IgD-negative memory B cell (primary cell): ENCODE data around the gene ASCL2. TPM values are rescaled to one million over a fixed set of nuclear protein-coding genes. Genes with fewer than 3 reads are reported as not detected.

Source experiments
- H3K27ac Mint-ChIP-seq, 3 donors: one replicate each; pipeline ENCODE4 v1.8.0; 2020 to 2022; ENCODE audit warnings: mild to moderate bottlenecking in 3 of 3, mixed read lengths in 3 of 3, moderate library complexity in 1 of 3
- H3K27me3 Mint-ChIP-seq: one replicate; pipeline ENCODE4 v1.8.0; 2021; ENCODE audit warnings: mixed read lengths
- H3K36me3 Mint-ChIP-seq: one replicate; pipeline ENCODE4 v1.8.0; 2020; ENCODE audit warnings: mild to moderate bottlenecking, mixed read lengths
- H3K4me1 Mint-ChIP-seq, 3 donors: one replicate each; pipeline ENCODE4 v1.8.0; 2020 to 2022; ENCODE audit warnings: mixed read lengths in 3 of 3, mild to moderate bottlenecking in 1 of 3
- H3K4me3 Mint-ChIP-seq, 4 donors: one replicate each; pipeline ENCODE4 v1.8.0; 2020 to 2022; ENCODE audit warnings: mild to moderate bottlenecking in 4 of 4, mixed read lengths in 4 of 4, moderate library complexity in 3 of 4
- H3K9me3 Mint-ChIP-seq, 3 donors: one replicate each; pipeline ENCODE4 v1.8.0; 2020 to 2021; ENCODE audit warnings: mixed read lengths in 3 of 3, mild to moderate bottlenecking in 1 of 3
- polyA plus RNA-seq: library from polyadenylated mRNA; unstranded; fragments of 300-500 nt; fragmentation: Illumina TruSeq; gene quantifications from one replicate; pipeline ENCODE4 v1.2.3, GENCODE V29; 2021

ASCL2 gene
- polyA plus RNA-seq, 1 donor from 2014 or later: 5.0 TPM

GRCh38 chr11:2302896-2303626 lies 32.7 kb upstream of the ASCL2 start:
- H3K4me1 Mint-ChIP-seq: peaks cover 0 to 25% (median 24%) of the 10 kb centered on the region in 3 donors
- H3K27ac Mint-ChIP-seq: peak overlapping the region in 2 of 3 donors; percentile 57 to 88
- peak overlapping the region; percentile 79 to 90 (median 86) for H3K4me3 Mint-ChIP-seq
- no peaks in the 10 kb centered on the region for H3K36me3 Mint-ChIP-seq
- H3K27me3 Mint-ChIP-seq: no peaks in the 10 kb centered on the region
- no peaks in the 10 kb centered on the region for H3K9me3 Mint-ChIP-seq

GRCh38 chr11:2302306-2302895 lies 32.0 kb upstream of the ASCL2 start:
- Mint-ChIP-seq H3K27me3 (no peaks in the 10 kb centered on the region), H3K36me3 (no peaks in the 10 kb centered on the region), H3K27ac (peak overlapping the region in 2 of 3 donors; percentile 57 to 88), H3K4me1 (peaks cover 5 to 27% (median 25%) of the 10 kb centered on the region in 3 donors), H3K4me3 (peak overlapping the region; percentile 79 to 97 (median 90)), H3K9me3 (no peaks in the 10 kb centered on the region)

- Mint-ChIP-seq H3K9me3 (no peaks in the 10 kb centered on the region), H3K36me3 (no peaks in the 10 kb centered on the region), H3K4me1 (peaks cover 7 to 30% (median 25%) of the 10 kb centered on the region in 3 donors), H3K27ac (peak within 1 kb of the TSS; percentile 85 to 93 (median 90)), H3K27me3 (no peaks in the 10 kb centered on the region), H3K4me3 (peak within 1 kb of the TSS; percentile 79 to 97 (median 90))
Observed at GRCh38 chr11:2301631-2302305, 31.4 kb upstream of the ASCL2 start, which contains the start of the genes C11orf21 and TSPAN32. TSS of gene C11orf21 (minus strand) at chr11:2301918. CDS start at chr11:2301808, 110 bp downstream. TSS of gene TSPAN32 (plus strand) at chr11:2302013. CDS start at chr11:2302150, 137 bp downstream.

GRCh38 chr11:2300936-2301630 lies 30.7 kb upstream of the ASCL2 start:
- H3K9me3 Mint-ChIP-seq: no peaks in the 10 kb centered on the region
- no peaks in the 10 kb centered on the region for H3K36me3 Mint-ChIP-seq
- H3K27me3 Mint-ChIP-seq: no peaks in the 10 kb centered on the region
- H3K4me1 Mint-ChIP-seq: peaks cover 7 to 26% (median 23%) of the 10 kb centered on the region in 3 donors
- H3K27ac Mint-ChIP-seq: peak overlapping the region; percentile 85 to 93 (median 90)
- H3K4me3 Mint-ChIP-seq: peak overlapping the region; percentile 79 to 97 (median 90)

- H3K9me3 Mint-ChIP-seq: no peaks in the 10 kb centered on the region
- no peaks in the 10 kb centered on the region for H3K36me3 Mint-ChIP-seq
- no peaks in the 10 kb centered on the region for H3K27me3 Mint-ChIP-seq
- H3K4me3 Mint-ChIP-seq: peak overlapping the region; percentile 79 to 97 (median 90)
- peak overlapping the region; percentile 85 to 93 (median 90) for H3K27ac Mint-ChIP-seq
- H3K4me1 Mint-ChIP-seq: peaks cover 7 to 20% (median 20%) of the 10 kb centered on the region in 3 donors
Observed at GRCh38 chr11:2300290-2300935, 30.0 kb upstream of the ASCL2 start.

GRCh38 chr11:2299773-2300172 lies 29.4 kb upstream of the ASCL2 start:
- no peaks in the 10 kb centered on the region for H3K9me3 Mint-ChIP-seq

GRCh38 chr11:2298795-2299761 lies 28.7 kb upstream of the ASCL2 start:
- Mint-ChIP-seq H3K4me3 (peak overlapping the region; percentile 30 to 92 (median 60)), H3K4me1 (peaks cover 7 to 17% (median 16%) of the 10 kb centered on the region in 3 donors), H3K27ac (peak overlapping the region in 1 of 3 donors; percentile 62), H3K27me3 (no peaks in the 10 kb centered on the region), H3K9me3 (no peaks in the 10 kb centered on the region), H3K36me3 (no peaks in the 10 kb centered on the region)

More at GRCh38 chr11:2299773-2300172, 29.4 kb upstream of the ASCL2 start:
- Mint-ChIP-seq H3K4me3 (peak overlapping the region; percentile 30 to 92 (median 60)), H3K36me3 (no peaks in the 10 kb centered on the region), H3K27me3 (no peaks in the 10 kb centered on the region), H3K27ac (peak overlapping the region in 2 of 3 donors; percentile 59 to 62), H3K4me1 (peaks cover 7 to 17% (median 17%) of the 10 kb centered on the region in 3 donors)

GRCh38 chr11:2298131-2298794 lies 27.9 kb upstream of the ASCL2 start:
- no peaks in the 10 kb centered on the region for H3K36me3 Mint-ChIP-seq
- peak overlapping the region in 1 of 4 donors; percentile 56 for H3K4me3 Mint-ChIP-seq
- no peaks in the 10 kb centered on the region for H3K9me3 Mint-ChIP-seq
- peaks cover 7 to 19% (median 16%) of the 10 kb centered on the region in 3 donors for H3K4me1 Mint-ChIP-seq
- H3K27me3 Mint-ChIP-seq: no peaks in the 10 kb centered on the region
- H3K27ac Mint-ChIP-seq: peak overlapping the region in 1 of 3 donors; percentile 6

GRCh38 chr11:2297623-2298030 lies 27.2 kb upstream of the ASCL2 start:
- Mint-ChIP-seq H3K27me3 (no peaks in the 10 kb centered on the region), H3K4me3 (peak overlapping the region in 1 of 4 donors; percentile 56), H3K27ac (peak overlapping the region in 2 of 3 donors; percentile 6 to 39), H3K36me3 (no peaks in the 10 kb centered on the region), H3K4me1 (peaks cover 7 to 18% (median 14%) of the 10 kb centered on the region in 3 donors), H3K9me3 (no peaks in the 10 kb centered on the region)

GRCh38 chr11:2296913-2297622 lies 26.7 kb upstream of the ASCL2 start:
- Mint-ChIP-seq H3K4me3 (no peak overlapping the region), H3K4me1 (peaks cover 7 to 15% (median 11%) of the 10 kb centered on the region in 3 donors), H3K27me3 (no peaks in the 10 kb centered on the region), H3K36me3 (no peaks in the 10 kb centered on the region), H3K9me3 (no peaks in the 10 kb centered on the region), H3K27ac (peak overlapping the region in 1 of 3 donors; percentile 6)

GRCh38 chr11:2295971-2296912 lies 25.9 kb upstream of the ASCL2 start:
- H3K36me3 Mint-ChIP-seq: no peaks in the 10 kb centered on the region
- H3K9me3 Mint-ChIP-seq: no peaks in the 10 kb centered on the region
- H3K4me3 Mint-ChIP-seq: no peak overlapping the region
- H3K27me3 Mint-ChIP-seq: no peaks in the 10 kb centered on the region
- H3K4me1 Mint-ChIP-seq: peaks cover 7 to 11% (median 9%) of the 10 kb centered on the region in 3 donors
- no peak overlapping the region for H3K27ac Mint-ChIP-seq
